ENCODE data around the gene TKT. TPM values are rescaled to one million over a fixed set of nuclear protein-coding genes. Genes with fewer than 3 reads are reported as not detected.

Gene TKT
- total and polyA plus RNA-seq, 2 of the 4 experiments (the other 2 are of a cell fraction), result 280 to 349 TPM

- peaks cover 14% of the 10 kb centered on the region for H4K20me1 ChIP-seq (ENCODE audit: insufficient read depth, low read length)
- intact Hi-C loops (cut with micrococcal nuclease) (loop anchor here (5.0 kb wide), 1 partner anchor 73 kb away; no protein-coding TSS in a partner anchor), in situ Hi-C loops (cut with MboI; ENCODE audit: low sequenced_read_pairs) (loop anchor here (25.0 kb wide), 1 partner anchor 488 kb away; no protein-coding TSS in a partner anchor), dilution Hi-C loops (cut with HindIII; ENCODE audit: low sequenced_read_pairs, unreplicated experiment) (no loop called here)
- H4K8ac ChIP-seq (ENCODE audit: low read depth in 2 of 2, low read length in 2 of 2), result no peak overlapping the region
- no peak overlapping the region for H4K5ac ChIP-seq (ENCODE audit: low read depth, low read length)
- H3K4me2 ChIP-seq (ENCODE audit: low read depth, low read length), result no peak overlapping the region
- no peak overlapping the region for H2AK5ac ChIP-seq (ENCODE audit: low read depth, low read length)
- H3K9ac ChIP-seq (ENCODE audit: low read depth, low read length), result no peak overlapping the region
- ATAC-seq (ENCODE audit: low read depth) (no peak), DNase-seq (no peak)
- H3K9me1 ChIP-seq (ENCODE audit: insufficient read depth, low read length), result 0 out of 2 replicates have a peak, but pooled peaks cover 4% of the 10 kb centered on the region
- no peak overlapping the region for H2BK15ac ChIP-seq (ENCODE audit: low read depth, low read length)
- TF ChIP-seq RAD21 (IDR thresholded peaks at IDR 0.05; ENCODE audit: low read length) (no peak), POLR2A (IDR thresholded peaks at IDR 0.05; ENCODE audit: low read depth, low read length) (no peak), RFX5 (IDR thresholded peaks at IDR 0.05; ENCODE audit: low read depth, low read length) (no peak)
- no peaks in the 10 kb centered on the region for H3K9me3 ChIP-seq (ENCODE audit: control insufficient read depth, insufficient read depth, low read length)
- no peak overlapping the region for H3K27ac ChIP-seq (ENCODE audit: insufficient read depth, low read length)
- H3K18ac ChIP-seq (ENCODE audit: low read depth, low read length), result no peak overlapping the region
- H3K56ac ChIP-seq (ENCODE audit: extremely low read depth, insufficient read depth, low read length), result no peak overlapping the region
- BruUV-seq (replicated peaks), result no TSS peak
- H2AFZ ChIP-seq (replicated peaks; ENCODE audit: low read length, poor library complexity), result peak overlapping the region; percentile 41
- 79% methylated on average over 4 of the region's 5 CpGs; no CpG with 5 or more reads in 1 of the 2 experiments for WGBS, 2 experiments (ENCODE audit: extremely low coverage in 2 of 2, insufficient read length in 1 of 2)
- H3K14ac ChIP-seq (replicated peaks; ENCODE audit: low read depth, low read length), result no peak overlapping the region
- no peak overlapping the region for H2BK120ac ChIP-seq (ENCODE audit: low read depth, low read length)
- H4K91ac ChIP-seq (ENCODE audit: insufficient read depth, low read depth, low read length), result no peak overlapping the region
- no peaks in the 10 kb centered on the region for H3K27me3 ChIP-seq (ENCODE audit: control insufficient read depth, insufficient read depth, low read length)
- H3K4me1 ChIP-seq (ENCODE audit: control insufficient read depth, insufficient read depth, low read length), result no peaks in the 10 kb centered on the region
- H3K36me3 ChIP-seq (ENCODE audit: control insufficient read depth, insufficient read depth, low read length), result peaks cover 71% of the 10 kb centered on the region
- ChIA-PET CTCF (interaction anchor here (0.6 kb wide), 1 partner anchor 80 kb away, joined by 4 read pairs; no protein-coding TSS in a partner anchor), POLR2A (ENCODE audit: unreplicated experiment) (no interaction called here)
- peaks cover 3 to 15% of the 10 kb centered on the region in 2 experiments; a peak in 3 of 4 replicates for H3K79me1 ChIP-seq (ENCODE audit: low read depth in 1 of 2, low read length in 2 of 2)
- no peak overlapping the region for H3K23ac ChIP-seq (ENCODE audit: low read depth, low read length)
- no peak overlapping the region for H3K4me3 ChIP-seq (ENCODE audit: insufficient read depth, low read depth, low read length)
- H2BK5ac ChIP-seq (ENCODE audit: low read depth, low read length, poor library complexity, severe bottlenecking), result no peak overlapping the region
- no peak overlapping the region for H3K4ac ChIP-seq (ENCODE audit: low read depth, low read length)
- H2BK20ac ChIP-seq (ENCODE audit: low read depth, low read length), result no peak overlapping the region
- H2AK9ac ChIP-seq (replicated peaks; ENCODE audit: low read depth, low read length, poor library complexity), result peak overlapping the region; percentile 50
These were observed 31.3 kb downstream of the TKT start for GRCh38 chr3:53224536-53224935.

All from IMR-90 (cell line).